Measurements from ENCODE around the gene CTTN.
A peak's percentile ranks its signal among the peaks of the same experiment; 100 is the strongest.

Gene CTTN

DNA sequence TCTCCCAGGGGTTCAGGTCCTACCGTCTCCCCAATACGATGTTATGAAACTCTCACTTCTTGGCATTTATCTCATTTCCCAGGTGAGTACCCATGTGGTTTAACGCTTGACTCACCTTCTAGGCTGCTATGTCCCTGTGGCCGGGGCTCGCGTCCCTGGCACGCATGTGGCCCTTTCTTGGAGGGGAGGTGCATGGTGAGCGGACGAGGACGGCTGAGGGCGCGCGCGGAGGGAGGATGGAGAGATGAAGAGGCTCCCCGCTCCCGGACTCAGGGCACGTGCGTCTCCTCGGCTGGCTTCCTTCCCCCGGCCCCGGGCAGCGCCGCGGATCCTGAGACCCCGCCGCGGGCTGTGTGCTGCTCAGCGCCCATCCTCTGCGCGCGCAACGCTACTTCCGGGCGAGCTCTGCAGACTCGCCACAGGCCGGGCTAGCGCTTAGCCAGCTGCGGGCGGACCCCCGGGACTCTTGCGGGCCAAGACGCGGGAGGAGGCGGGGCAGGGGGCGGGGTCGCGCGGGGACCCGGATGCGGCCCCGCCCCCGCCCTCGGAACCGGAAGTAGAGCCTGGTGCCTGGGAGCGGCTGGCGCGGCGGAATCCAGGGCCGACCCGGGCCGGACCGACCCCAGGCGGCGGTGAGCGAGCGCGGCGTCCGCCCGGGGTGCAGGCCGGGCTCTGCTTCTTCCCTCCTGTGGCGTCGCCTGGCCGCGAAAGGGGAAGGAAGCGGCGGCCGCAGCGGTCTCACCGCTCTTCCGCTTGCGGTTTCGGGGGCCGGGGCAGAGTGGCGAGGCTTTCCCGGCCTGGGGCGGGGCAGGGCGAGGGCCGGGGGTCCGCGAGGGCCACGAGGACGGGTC lies at the start of gene CTTN:
CTTN (plus strand) TSS at position 547 of the 851 bp plus-strand sequence. CDS start 8,769 bp downstream, outside the sequence.
- H3K4me3 ChIP-seq (ENCODE audit: low read length) = peak within 1 kb of the TSS; percentile 83
- TF ChIP-seq CTCF (IDR thresholded peaks at IDR 0.05; ENCODE audit: insufficient read depth, low read depth, low read length, missing control alignments) = no peak
- DNase-seq (ENCODE audit: low read depth) = peak; percentile 81

DNA sequence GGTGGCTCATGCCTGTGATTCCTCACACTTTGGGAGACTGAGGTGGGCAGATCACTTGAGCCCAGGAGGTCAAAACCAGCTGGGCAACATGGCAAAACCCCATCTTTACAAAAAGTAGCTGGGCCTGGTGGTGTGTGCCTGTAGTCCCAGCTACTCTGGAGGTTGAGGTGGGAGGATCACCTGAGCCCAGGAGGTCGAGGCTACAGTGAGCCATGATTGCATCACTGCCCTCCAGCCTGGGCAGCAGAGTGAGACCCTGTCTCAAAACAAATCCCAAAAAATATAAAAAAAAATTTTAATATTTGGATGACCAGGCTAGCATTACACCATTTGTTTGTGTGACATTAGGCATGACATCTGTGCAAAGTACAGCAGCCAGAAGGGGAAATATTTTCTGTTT lies 49.7 kb upstream of the CTTN start:
- TF ChIP-seq CTCF (IDR thresholded peaks at IDR 0.05; ENCODE audit: insufficient read depth, low read depth, low read length, missing control alignments) = no peak
- DNase-seq (ENCODE audit: low read depth) = no peak

GRCh38 chr11:70351646-70352045 lies 46.7 kb upstream of the CTTN start:
- no peak overlapping the region for H3K4me3 ChIP-seq (ENCODE audit: low read length)
- no peak for DNase-seq (ENCODE audit: low read depth)
- no peak for TF ChIP-seq CTCF (IDR thresholded peaks at IDR 0.05; ENCODE audit: insufficient read depth, low read depth, low read length, missing control alignments)

More for the DNA sequence above, 49.7 kb upstream of the CTTN start:
- H3K4me3 ChIP-seq (ENCODE audit: low read length) = no peak overlapping the region

GRCh38 chr11:70352100-70352499 lies 46.2 kb upstream of the CTTN start:
- no peak overlapping the region for H3K4me3 ChIP-seq (ENCODE audit: low read length)
- TF ChIP-seq CTCF (IDR thresholded peaks at IDR 0.05; ENCODE audit: insufficient read depth, low read depth, low read length, missing control alignments) = no peak
- no peak for DNase-seq (ENCODE audit: low read depth)

GRCh38 chr11:70352601-70353000 lies 45.7 kb upstream of the CTTN start:
- TF ChIP-seq CTCF (IDR thresholded peaks at IDR 0.05; ENCODE audit: insufficient read depth, low read depth, low read length, missing control alignments) = no peak

GRCh38 chr11:70353329-70353728 lies 45.0 kb upstream of the CTTN start:
- no peak overlapping the region for H3K4me3 ChIP-seq (ENCODE audit: low read length)
- no peak for DNase-seq (ENCODE audit: low read depth)
- no peak for TF ChIP-seq CTCF (IDR thresholded peaks at IDR 0.05; ENCODE audit: insufficient read depth, low read depth, low read length, missing control alignments)

More at GRCh38 chr11:70352601-70353000, 45.7 kb upstream of the CTTN start:
- H3K4me3 ChIP-seq (ENCODE audit: low read length) = no peak overlapping the region
- no peak for DNase-seq (ENCODE audit: low read depth)

Measured in epithelial cell of esophagus (primary cell).